ENCODE data around the gene RAB4A. TPM values are rescaled to one million over a fixed set of nuclear protein-coding genes. Genes with fewer than 3 reads are reported as not detected.

Gene RAB4A
- total and polyA plus RNA-seq, 2 of the 13 experiments (the other 11 are each of a cell fraction or from before 2014, with no cell fraction given) = 56.0 to 80.1 TPM

- TF ChIP-seq MLXIP (CRISPR knock-in tag; IDR thresholded peaks at IDR 0.05; ENCODE audit: borderline replicate concordance) (no peak), FOXO4 (CRISPR knock-in tag; conservative IDR thresholded peaks at IDR 0.05) (no peak)
These were observed 32.9 kb downstream of the RAB4A start (continued) for GRCh38 chr1:229303855-229304254.

DNA sequence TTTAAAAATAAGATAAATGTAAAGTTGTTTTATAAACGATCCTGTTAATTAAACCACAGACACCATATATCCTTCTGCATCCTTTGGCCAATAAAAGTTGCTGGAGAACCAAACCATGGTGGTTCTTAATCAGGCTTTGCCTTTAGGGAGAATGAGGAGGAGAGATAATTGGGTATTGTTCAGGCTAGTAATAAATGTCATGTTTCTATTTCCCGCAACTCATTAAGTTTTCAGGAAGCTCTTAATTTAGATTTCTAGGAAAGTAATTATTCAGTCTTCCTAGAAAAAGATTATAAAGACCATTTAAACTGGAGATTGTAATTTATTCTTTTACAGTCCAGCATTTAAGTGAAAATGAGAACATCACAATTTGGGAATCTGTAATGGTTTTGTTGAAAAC lies 34.5 kb downstream of the RAB4A start:
- Histone ChIP-seq H3K4me2 (ENCODE audit: low read depth, low read length) (no peak overlapping the region), H3K79me2 (ENCODE audit: insufficient read depth, low read length) (no peaks in the 10 kb centered on the region), H4K20me1 (ENCODE audit: insufficient read depth, low read length) (no peaks in the 10 kb centered on the region), H3K4me3 (replicated peaks in 1 of 3; ENCODE audit: insufficient read depth in 1 of 3, low read depth in 2 of 3, low read length in 3 of 3) (no peak overlapping the region), H3K27ac (ENCODE audit: extremely low read length, insufficient read depth, low read length) (no peak overlapping the region), H3K9ac (ENCODE audit: insufficient read depth, low read depth, low read length) (no peak overlapping the region), H3K27me3 (ENCODE audit: control insufficient read depth in 1 of 2, insufficient read depth in 2 of 2, low read length in 2 of 2) (no peaks in the 10 kb centered on the region), H2AFZ (ENCODE audit: low read length) (no peak overlapping the region), H3K9me3 (ENCODE audit: low read length) (no peaks in the 10 kb centered on the region), H3K4me1 (ENCODE audit: insufficient read depth, low read length) (peaks cover 17% of the 10 kb centered on the region), H3K36me3 (replicated peaks in 1 of 2; ENCODE audit: control insufficient read depth in 1 of 2, insufficient read depth in 2 of 2, low read length in 2 of 2) (peaks cover 18 to 62% of the 10 kb centered on the region in 2 experiments)
- FAIRE-seq = no peak
- WGBS (ENCODE audit: low lambda C conversion rate) = 97% methylated on average over 2 of the region's 2 CpGs
- in situ Hi-C loops (cut with HindIII; ENCODE audit: extremely low pct_ligation_motif_present, low pct_unique_long_range_greater_than_20kb) (no loop called here), intact Hi-C loops (cut with micrococcal nuclease; ENCODE audit: unreplicated experiment) (no loop called here)
- no peak for DNase-seq (ENCODE audit: low spot score)
- ChIA-PET POLR2A (no interaction called here), CTCF (ENCODE audit: low intra/inter-chr PET ratio, low total read pairs) (no interaction called here)
- no TSS peak for BruUV-seq (replicated peaks)
- no peak for ATAC-seq
- TF ChIP-seq AHDC1 (CRISPR knock-in tag; IDR thresholded peaks at IDR 0.05; ENCODE audit: borderline replicate concordance) (no peak), ZFP62 (CRISPR knock-in tag; IDR thresholded peaks at IDR 0.05) (no peak), ZNF780A (CRISPR knock-in tag; IDR thresholded peaks at IDR 0.05) (no peak), SOX13 (IDR thresholded peaks at IDR 0.05) (no peak), SOX13 (CRISPR knock-in tag; conservative IDR thresholded peaks at IDR 0.05 in 1 of 2, IDR thresholded peaks at IDR 0.05 in 1 of 2) (no peak), ZNF550 (CRISPR knock-in tag; IDR thresholded peaks at IDR 0.05; ENCODE audit: borderline replicate concordance) (no peak), HNF4A (CRISPR knock-in tag; IDR thresholded peaks at IDR 0.05) (no peak), HNRNPH1 (optimal IDR thresholded peaks at IDR 0.05; ENCODE audit: low read depth, low read length) (no peak), KLF16 (CRISPR knock-in tag; IDR thresholded peaks at IDR 0.05) (no peak)
- TF ChIP-seq, protein P1, sequence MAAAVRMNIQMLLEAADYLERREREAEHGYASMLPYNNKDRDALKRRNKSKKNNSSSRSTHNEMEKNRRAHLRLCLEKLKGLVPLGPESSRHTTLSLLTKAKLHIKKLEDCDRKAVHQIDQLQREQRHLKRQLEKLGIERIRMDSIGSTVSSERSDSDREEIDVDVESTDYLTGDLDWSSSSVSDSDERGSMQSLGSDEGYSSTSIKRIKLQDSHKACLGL (CRISPR knock-in tag; IDR thresholded peaks at IDR 0.05) = no peak

Data from HepG2 (cell line).